HEK293T (cell line): Measurements from ENCODE around the gene SPINK7.
"Not testable (repeated sequence)": the region's sequence is repeated elsewhere in the genome, so short reads cannot be mapped to it uniquely, and the experiment has no call there.

ENCODE experiments used
- BHLHE40 ChIP-seq: fragments of 450-650 bp; IDR thresholded peaks from 2 replicates; pipeline ENCODE4 v1.6.1; 2016; ENCODE audit warnings: mild to moderate bottlenecking, moderate library complexity, borderline replicate concordance
- ELF4 ChIP-seq: fragments of 450-650 bp; IDR thresholded peaks from 2 replicates; pipeline ENCODE4 v1.6.1; 2017; ENCODE audit warnings: antibody characterized with exemption

GRCh38 chr5:148280893-148281292, 31.3 kb upstream of the SPINK7 start:
- not testable (repeated sequence) for TF ChIP-seq ELF4, BHLHE40
